Measurements from ENCODE around the gene CDH10. TPM values are rescaled to one million over a fixed set of nuclear protein-coding genes. Genes with fewer than 3 reads are reported as not detected.

Gene CDH10
- total and polyA plus RNA-seq, 8 donors: 4.2 TPM; not detected in 7

- H3K27ac ChIP-seq: no peak overlapping the region
- DNase-seq: no peak
- H3K4me1 ChIP-seq: no peaks in the 10 kb centered on the region
- no peak overlapping the region for H3K4me3 ChIP-seq
- no peaks in the 10 kb centered on the region for H3K27me3 ChIP-seq
- intact Hi-C loops (cut with DNase I; ENCODE audit: low total_unique reads): no loop called here
- no peaks in the 10 kb centered on the region for H3K36me3 ChIP-seq
- TF ChIP-seq EP300 (IDR thresholded peaks at IDR 0.05) (no peak), POLR2AphosphoS5 (IDR thresholded peaks at IDR 0.05) (no peak), POLR2A (IDR thresholded peaks at IDR 0.05) (no peak), CTCF (IDR thresholded peaks at IDR 0.05) (no peak)
- 55 to 74% (median 71%) methylated on average over 7 of the region's 7 CpGs for WGBS, 5 donors
- H3K9me3 ChIP-seq: no peaks in the 10 kb centered on the region
These were observed 119.4 kb downstream of the CDH10 start for GRCh38 chr5:24525414-24525813.

- H3K4me1 ChIP-seq: no peaks in the 10 kb centered on the region
- no peak overlapping the region for H3K4me3 ChIP-seq
- no peak for TF ChIP-seq POLR2A (IDR thresholded peaks at IDR 0.05)
- TF ChIP-seq EP300 (IDR thresholded peaks at IDR 0.05): no peak
- TF ChIP-seq CTCF (IDR thresholded peaks at IDR 0.05): no peak
- no peak for TF ChIP-seq POLR2AphosphoS5 (IDR thresholded peaks at IDR 0.05)
- DNase-seq: no peak
- H3K36me3 ChIP-seq: no peaks in the 10 kb centered on the region
- no peak overlapping the region for H3K27ac ChIP-seq
- no peaks in the 10 kb centered on the region for H3K27me3 ChIP-seq
- intact Hi-C loops (cut with DNase I; ENCODE audit: low total_unique reads): no loop called here
- H3K9me3 ChIP-seq: no peaks in the 10 kb centered on the region
These were observed 132.4 kb downstream of the CDH10 start for GRCh38 chr5:24512423-24512822.

GRCh38 chr5:24510523-24510988 lies 134.2 kb downstream of the CDH10 start:
- DNase-seq: peak in 1 of 2 donors; percentile 13
- no peak overlapping the region for H3K4me3 ChIP-seq
- H3K9me3 ChIP-seq: no peaks in the 10 kb centered on the region
- no peak for TF ChIP-seq CTCF (IDR thresholded peaks at IDR 0.05)
- TF ChIP-seq POLR2A (IDR thresholded peaks at IDR 0.05): no peak
- no peak for TF ChIP-seq POLR2AphosphoS5 (IDR thresholded peaks at IDR 0.05)
- TF ChIP-seq EP300 (IDR thresholded peaks at IDR 0.05): no peak
- intact Hi-C loops (cut with DNase I; ENCODE audit: low total_unique reads): no loop called here
- no peaks in the 10 kb centered on the region for H3K27me3 ChIP-seq
- H3K27ac ChIP-seq: no peak overlapping the region
- no peaks in the 10 kb centered on the region for H3K4me1 ChIP-seq
- H3K36me3 ChIP-seq: no peaks in the 10 kb centered on the region

GRCh38 chr5:24509943-24510342 lies 134.8 kb downstream of the CDH10 start:
- H3K4me3 ChIP-seq: no peak overlapping the region
- WGBS, 5 donors: 51 to 75% (median 72%) methylated on average over 3 of the region's 3 CpGs
- H3K9me3 ChIP-seq: no peaks in the 10 kb centered on the region
- H3K27me3 ChIP-seq: no peaks in the 10 kb centered on the region
- no peaks in the 10 kb centered on the region for H3K36me3 ChIP-seq
- no peaks in the 10 kb centered on the region for H3K4me1 ChIP-seq
- no peak overlapping the region for H3K27ac ChIP-seq
- TF ChIP-seq EP300 (IDR thresholded peaks at IDR 0.05): no peak
- TF ChIP-seq CTCF (IDR thresholded peaks at IDR 0.05): no peak
- no peak for TF ChIP-seq POLR2AphosphoS5 (IDR thresholded peaks at IDR 0.05)
- TF ChIP-seq POLR2A (IDR thresholded peaks at IDR 0.05): no peak
- intact Hi-C loops (cut with DNase I; ENCODE audit: low total_unique reads): no loop called here
- DNase-seq: no peak

All from stomach (tissue), 9 donors.